Keratinocyte (primary cell): Measurements from ENCODE around the gene SRXN1. TPM values are rescaled to one million over a fixed set of nuclear protein-coding genes. Genes with fewer than 3 reads are reported as not detected.

Experiments
- DNase-seq: peaks from one replicate; pipeline ENCODE4 v3.0.0-alpha.2; 2011; ENCODE audit warnings: low read depth, missing footprints, low spot score
- FAIRE-seq: peaks from 2 replicates; lab custom pipeline; 2011; peaks lifted over from hg19 to GRCh38; lab: Jason Lieb, UNC
- H2AFZ ChIP-seq: 2 replicates; pipeline ENCODE4 v1.6.0; 2012; ENCODE audit warnings: low read length, control low read depth, inconsistent platforms; ENCODE audit not compliant: control insufficient read depth
- H3K27ac ChIP-seq: 2 replicates; pipeline ENCODE4 v1.5.1; 2011; ENCODE audit warnings: low read length; ENCODE audit not compliant: control insufficient read depth, insufficient read depth
- H3K27me3 ChIP-seq: 3 replicates; pipeline ENCODE4 v1.6.0; 2011; ENCODE audit warnings: low read length; ENCODE audit not compliant: control insufficient read depth, insufficient read depth; ENCODE audit errors: extremely low read depth
- H3K36me3 ChIP-seq, 2 experiments: 2 replicates in 1 of 2; 3 replicates in 1 of 2; pipeline ENCODE4 v1.5.1; 2011; ENCODE audit warnings: low read length in 2 of 2, mild to moderate bottlenecking in 1 of 2; ENCODE audit not compliant: control insufficient read depth in 2 of 2, insufficient read depth in 2 of 2; ENCODE audit errors: extremely low read depth in 1 of 2
- H3K4me1 ChIP-seq: 3 replicates; pipeline ENCODE4 v1.5.1; 2011; ENCODE audit warnings: low read length; ENCODE audit not compliant: control insufficient read depth, insufficient read depth; ENCODE audit errors: extremely low read depth
- H3K4me2 ChIP-seq: 3 replicates; pipeline ENCODE4 v1.6.0; 2011; ENCODE audit warnings: low read depth, low read length; ENCODE audit not compliant: control insufficient read depth, insufficient read depth; ENCODE audit errors: extremely low read depth
- H3K4me3 ChIP-seq, 3 experiments: fragments of 200-600 bp in 1 of 3; sonication (generic) in 1 of 3; 2 replicates in 2 of 3; 3 replicates in 1 of 3; pipeline ENCODE4 v1.5.1; 2011 to 2016; ENCODE audit warnings: low read length in 3 of 3, mild to moderate bottlenecking in 3 of 3, control low read depth in 2 of 3, inconsistent platforms in 1 of 3, low read depth in 1 of 3, mixed read lengths in 1 of 3, mixed run types in 1 of 3, moderate library complexity in 1 of 3; ENCODE audit not compliant: control insufficient read depth in 2 of 3, insufficient read depth in 2 of 3; ENCODE audit errors: extremely low read depth in 1 of 3
- H3K79me2 ChIP-seq: 2 replicates; pipeline ENCODE4 v1.6.0; 2012; ENCODE audit warnings: low read length; ENCODE audit not compliant: control insufficient read depth, insufficient read depth
- H3K9ac ChIP-seq: 3 replicates; pipeline ENCODE4 v1.6.0; 2011; ENCODE audit warnings: low read length; ENCODE audit not compliant: control insufficient read depth, insufficient read depth; ENCODE audit errors: extremely low read depth
- H3K9me1 ChIP-seq: 3 replicates; pipeline ENCODE4 v1.6.0; 2011; ENCODE audit warnings: low read length; ENCODE audit not compliant: control insufficient read depth, insufficient read depth; ENCODE audit errors: extremely low read depth
- H3K9me3 ChIP-seq: 2 replicates; pipeline ENCODE4 v1.5.1; 2012; ENCODE audit warnings: low read depth, low read length; ENCODE audit not compliant: control insufficient read depth
- H4K20me1 ChIP-seq: 3 replicates; pipeline ENCODE4 v1.6.0; 2011; ENCODE audit warnings: low read length; ENCODE audit not compliant: control insufficient read depth, insufficient read depth; ENCODE audit errors: extremely low read depth
- EZH2 ChIP-seq: IDR thresholded peaks from one replicate; pipeline ENCODE4 v1.6.1; 2012; ENCODE audit warnings: inconsistent platforms, mild to moderate bottlenecking, low read length, moderate library complexity
- dilution Hi-C: fragments of 300-500 bp; cut with MboI; formaldehyde crosslinking; loops from one replicate; pipeline ENCODE4 v1.7.0; 2020; ENCODE audit warnings: low sequenced_read_pairs; ENCODE audit not compliant: extremely low pct_ligation_motif_present
- polyA plus RNA-seq, 5 experiments: library from polyadenylated mRNA; depleted of rRNA in 3 of 5; stranded (reverse) in 3 of 5; stranded (forward) in 1 of 5; unstranded in 1 of 5; fragments of >200 nt; gene quantifications; 1 replicate in 1 of 5; 2 replicates in 3 of 5; 3 replicates in 1 of 5; pipeline versions ENCODE4 v1.2.1 to v1.2.3, GENCODE V29; 2011 to 2012; ENCODE audit warnings: missing spikeins in 2 of 5, low read depth in 1 of 5, low replicate concordance in 1 of 5
- TF ChIP-seq, protein P1 (sequence below), 3 experiments: IDR thresholded peaks in 1 of 3; conservative IDR thresholded peaks in 1 of 3; optimal IDR thresholded peaks in 1 of 3; 2 replicates in 2 of 3; 3 replicates in 1 of 3; pipeline versions ENCODE3 to v1.5.1; 2011; ENCODE audit warnings: low read length in 3 of 3, mild to moderate bottlenecking in 3 of 3, moderate library complexity in 2 of 3, control low read depth in 1 of 3, inconsistent platforms in 1 of 3; ENCODE audit not compliant: insufficient read depth in 2 of 3; ENCODE audit errors: extremely low read depth in 1 of 3

SRXN1 gene
- polyA plus RNA-seq, 1 donor (not counting 4 experiments of a cell fraction or from before 2014, with no cell fraction given) = 51.7 TPM

DNA sequence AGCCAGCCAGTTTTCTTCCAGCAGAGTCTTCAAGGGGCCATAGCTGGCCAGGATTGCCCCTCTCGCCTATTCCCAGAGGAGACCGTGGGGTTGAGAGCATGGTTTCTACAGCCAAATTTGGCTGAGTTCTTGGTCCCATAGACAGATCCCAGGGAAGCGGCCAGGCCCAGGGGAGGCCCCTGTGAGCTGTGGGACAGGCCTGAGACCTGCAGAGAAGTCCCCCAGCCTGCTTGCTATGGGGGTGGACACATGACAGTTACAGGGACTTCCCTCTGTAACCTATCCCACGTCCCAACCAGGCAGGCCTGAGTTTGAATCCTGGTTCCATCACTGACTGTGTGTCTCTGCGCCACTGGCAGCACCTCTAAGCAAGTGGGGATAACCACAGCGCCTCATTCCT, 45.5 kb downstream of the SRXN1 start:
- DNase-seq (no peak), FAIRE-seq (no peak)
- Histone ChIP-seq H3K9ac (no peak overlapping the region), H3K9me3 (no peaks in the 10 kb centered on the region), H3K4me3 (no peak overlapping the region), H2AFZ (no peak overlapping the region), H3K4me1 (no peaks in the 10 kb centered on the region), H3K79me2 (no peaks in the 10 kb centered on the region), H3K9me1 (no peaks in the 10 kb centered on the region), H3K4me2 (no peak overlapping the region), H3K27ac (no peak overlapping the region), H3K36me3 (no peaks in the 10 kb centered on the region), H4K20me1 (no peaks in the 10 kb centered on the region), H3K27me3 (peaks cover 59% of the 10 kb centered on the region)
- dilution Hi-C loops = no loop called here
- TF ChIP-seq EZH2 = no peak
- TF ChIP-seq, protein P1, sequence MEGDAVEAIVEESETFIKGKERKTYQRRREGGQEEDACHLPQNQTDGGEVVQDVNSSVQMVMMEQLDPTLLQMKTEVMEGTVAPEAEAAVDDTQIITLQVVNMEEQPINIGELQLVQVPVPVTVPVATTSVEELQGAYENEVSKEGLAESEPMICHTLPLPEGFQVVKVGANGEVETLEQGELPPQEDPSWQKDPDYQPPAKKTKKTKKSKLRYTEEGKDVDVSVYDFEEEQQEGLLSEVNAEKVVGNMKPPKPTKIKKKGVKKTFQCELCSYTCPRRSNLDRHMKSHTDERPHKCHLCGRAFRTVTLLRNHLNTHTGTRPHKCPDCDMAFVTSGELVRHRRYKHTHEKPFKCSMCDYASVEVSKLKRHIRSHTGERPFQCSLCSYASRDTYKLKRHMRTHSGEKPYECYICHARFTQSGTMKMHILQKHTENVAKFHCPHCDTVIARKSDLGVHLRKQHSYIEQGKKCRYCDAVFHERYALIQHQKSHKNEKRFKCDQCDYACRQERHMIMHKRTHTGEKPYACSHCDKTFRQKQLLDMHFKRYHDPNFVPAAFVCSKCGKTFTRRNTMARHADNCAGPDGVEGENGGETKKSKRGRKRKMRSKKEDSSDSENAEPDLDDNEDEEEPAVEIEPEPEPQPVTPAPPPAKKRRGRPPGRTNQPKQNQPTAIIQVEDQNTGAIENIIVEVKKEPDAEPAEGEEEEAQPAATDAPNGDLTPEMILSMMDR (optimal IDR thresholded peaks at IDR 0.05 in 1 of 3, IDR thresholded peaks at IDR 0.05 in 1 of 3, conservative IDR thresholded peaks at IDR 0.05 in 1 of 3; ENCODE audit: extremely low read depth in 1 of 3, insufficient read depth in 2 of 3, low read length in 3 of 3) = no peak

DNA sequence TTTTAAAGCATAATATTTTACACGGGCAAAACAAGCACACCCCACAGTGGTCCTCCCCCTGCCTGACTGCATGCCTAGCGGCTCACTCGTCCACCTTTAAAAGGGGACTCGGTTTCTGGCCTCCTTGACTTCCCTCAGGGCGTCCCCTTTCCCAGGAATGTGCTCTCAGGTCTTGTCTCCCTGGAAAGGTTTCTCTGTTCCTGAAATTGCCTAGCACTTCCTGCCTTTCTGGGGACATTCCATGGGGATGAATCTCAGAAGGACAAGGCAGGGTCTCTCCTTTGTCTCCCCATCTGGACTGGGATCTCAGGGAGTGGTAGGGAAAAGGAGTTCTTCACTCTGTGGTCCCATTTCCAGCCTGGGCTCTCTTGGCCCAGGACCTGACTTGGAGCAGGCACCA, 47.8 kb downstream of the SRXN1 start:
- Histone ChIP-seq H2AFZ (no peak overlapping the region), H3K4me2 (no peak overlapping the region), H3K9me3 (no peaks in the 10 kb centered on the region), H4K20me1 (no peaks in the 10 kb centered on the region), H3K79me2 (no peaks in the 10 kb centered on the region), H3K4me3 (no peak overlapping the region), H3K36me3 (no peaks in the 10 kb centered on the region), H3K4me1 (no peaks in the 10 kb centered on the region), H3K27me3 (peaks cover 40% of the 10 kb centered on the region), H3K9me1 (no peaks in the 10 kb centered on the region), H3K27ac (no peak overlapping the region), H3K9ac (no peak overlapping the region)
- dilution Hi-C loops = no loop called here
- DNase-seq = no peak
- no peak for FAIRE-seq
- TF ChIP-seq, protein P1 (optimal IDR thresholded peaks at IDR 0.05 in 1 of 3, IDR thresholded peaks at IDR 0.05 in 1 of 3, conservative IDR thresholded peaks at IDR 0.05 in 1 of 3; ENCODE audit: extremely low read depth in 1 of 3, insufficient read depth in 2 of 3, low read length in 3 of 3) = no peak
- no peak for TF ChIP-seq EZH2
